H9 (cell line): ENCODE measurements around the gene NPHP4. TPM values are rescaled to one million over a fixed set of nuclear protein-coding genes. Genes with fewer than 3 reads are reported as not detected.

Experiments
- DNase-seq: peaks from one replicate; pipeline ENCODE4 v3.0.0-alpha.2; 2017
- H2AFZ ChIP-seq: one replicate; pipeline ENCODE4 v1.6.1; 2013; ENCODE audit warnings: mild to moderate bottlenecking, low read length, control low read depth, moderate library complexity
- H2AK5ac ChIP-seq: 2 replicates; pipeline ENCODE4 v1.6.1; 2013; ENCODE audit warnings: low read length, control low read depth, mixed read lengths; ENCODE audit not compliant: insufficient read length
- H2BK120ac ChIP-seq: one replicate; pipeline ENCODE4 v1.6.1; 2013; ENCODE audit warnings: low read depth, mild to moderate bottlenecking, low read length, control low read depth, inconsistent platforms; ENCODE audit not compliant: poor library complexity, severe bottlenecking
- H2BK12ac ChIP-seq: 2 replicates; pipeline ENCODE4 v1.6.1; 2013; ENCODE audit warnings: low read length, control low read depth, mixed read lengths, low read depth; ENCODE audit not compliant: insufficient read length
- H2BK15ac ChIP-seq: 2 replicates; pipeline ENCODE4 v1.6.1; 2013; ENCODE audit warnings: low read depth, low read length, control low read depth
- H2BK20ac ChIP-seq: one replicate; pipeline ENCODE4 v1.6.1; 2013; ENCODE audit warnings: low read depth, mild to moderate bottlenecking, low read length, control low read depth, inconsistent platforms; ENCODE audit not compliant: poor library complexity, severe bottlenecking
- H2BK5ac ChIP-seq: 2 replicates; pipeline ENCODE4 v1.6.1; 2013; ENCODE audit warnings: low read length, control low read depth, mixed read lengths; ENCODE audit not compliant: insufficient read length
- H3K14ac ChIP-seq: 2 replicates; pipeline ENCODE4 v1.6.1; 2013; ENCODE audit warnings: low read length, control low read depth; ENCODE audit not compliant: insufficient read depth
- H3K18ac ChIP-seq: 2 replicates; pipeline ENCODE4 v1.6.1; 2013; ENCODE audit warnings: low read depth, mild to moderate bottlenecking, mixed read lengths, low read length, control low read depth; ENCODE audit not compliant: insufficient read length
- H3K23ac ChIP-seq: 2 replicates; pipeline ENCODE4 v1.6.1; 2013; ENCODE audit warnings: low read length, control low read depth, mixed read lengths, low read depth; ENCODE audit not compliant: insufficient read length
- H3K23me2 ChIP-seq: 2 replicates; pipeline ENCODE4 v1.6.1; 2013; ENCODE audit warnings: low read depth, mild to moderate bottlenecking, mixed read lengths, low read length, control low read depth; ENCODE audit not compliant: insufficient read length, poor library complexity, severe bottlenecking
- H3K27ac ChIP-seq: 2 replicates; pipeline ENCODE4 v1.5.1; 2013; ENCODE audit warnings: low read length, control low read depth, mixed read lengths, low read depth; ENCODE audit not compliant: insufficient read length
- H3K27me3 ChIP-seq: 2 replicates; pipeline ENCODE4 v1.6.1; 2013; ENCODE audit warnings: low read length, control low read depth, inconsistent platforms; ENCODE audit not compliant: insufficient read depth
- H3K4ac ChIP-seq: 2 replicates; pipeline ENCODE4 v1.6.1; 2013; ENCODE audit warnings: low read depth, mild to moderate bottlenecking, control low read depth, inconsistent platforms, low read length, moderate library complexity
- H3K4me1 ChIP-seq: 2 replicates; pipeline ENCODE4 v1.6.1; 2013; ENCODE audit warnings: low read length, control low read depth, inconsistent platforms; ENCODE audit not compliant: insufficient read depth
- H3K4me2 ChIP-seq: 2 replicates; pipeline ENCODE4 v1.6.1; 2013; ENCODE audit warnings: low read length, control low read depth, mixed read lengths; ENCODE audit not compliant: insufficient read length, insufficient read depth
- H3K56ac ChIP-seq: 2 replicates; pipeline ENCODE4 v1.6.1; 2013; ENCODE audit warnings: low read depth, mild to moderate bottlenecking, mixed read lengths, low read length, control low read depth; ENCODE audit not compliant: insufficient read length
- H3K79me1 ChIP-seq: 2 replicates; pipeline ENCODE4 v1.6.1; 2013; ENCODE audit warnings: low read depth, mild to moderate bottlenecking, moderate library complexity, low read length, control low read depth, inconsistent platforms; ENCODE audit not compliant: insufficient read depth, poor library complexity, severe bottlenecking
- H3K79me2 ChIP-seq: 2 replicates; pipeline ENCODE4 v1.6.1; 2013; ENCODE audit warnings: low read length, control low read depth, inconsistent platforms; ENCODE audit not compliant: insufficient read depth
- H3K9ac ChIP-seq: 2 replicates; pipeline ENCODE4 v1.6.1; 2013; ENCODE audit warnings: low read length, control low read depth, mixed read lengths; ENCODE audit not compliant: insufficient read length; ENCODE audit errors: extremely low read depth
- H3K9me3 ChIP-seq: one replicate; pipeline ENCODE4 v1.6.1; 2013; ENCODE audit warnings: low read depth, low read length, inconsistent platforms; ENCODE audit not compliant: control insufficient read depth
- H3T11ph ChIP-seq: one replicate; pipeline ENCODE4 v1.6.1; 2013; ENCODE audit warnings: mild to moderate bottlenecking, low read length, control low read depth, inconsistent platforms
- H4K20me1 ChIP-seq: one replicate; pipeline ENCODE4 v1.6.1; 2013; ENCODE audit not compliant: control insufficient read depth, insufficient read length, insufficient read depth
- H4K5ac ChIP-seq: 2 replicates; pipeline ENCODE4 v1.6.1; 2013; ENCODE audit warnings: low read depth, mild to moderate bottlenecking, mixed read lengths, low read length, control low read depth; ENCODE audit not compliant: insufficient read length
- H4K8ac ChIP-seq: replicated peaks from 2 replicates; pipeline ENCODE4 v1.6.1; 2013; ENCODE audit warnings: low read length, control low read depth, mixed read lengths, low read depth; ENCODE audit not compliant: insufficient read length
- H4K91ac ChIP-seq: 2 replicates; pipeline ENCODE4 v1.6.1; 2013; ENCODE audit warnings: low read depth, mild to moderate bottlenecking, moderate library complexity, mixed read lengths, low read length, control low read depth; ENCODE audit not compliant: insufficient read length
- H3K27ac Mint-ChIP-seq, 3 experiments: 2 replicates in 2 of 3; 3 replicates in 1 of 3; pipeline ENCODE4 v1.8.0; 2020 to 2021; ENCODE audit warnings: mixed read lengths in 3 of 3, mild to moderate bottlenecking in 1 of 3, moderate library complexity in 1 of 3
- H3K27me3 Mint-ChIP-seq: 2 replicates; pipeline ENCODE4 v1.8.0; 2021; ENCODE audit warnings: low read depth, mild to moderate bottlenecking, moderate library complexity, mixed read lengths
- H3K36me3 Mint-ChIP-seq, 3 experiments: 2 replicates in 2 of 3; 3 replicates in 1 of 3; pipeline ENCODE4 v1.8.0; 2020 to 2021; ENCODE audit warnings: low read depth in 3 of 3, mixed read lengths in 3 of 3; ENCODE audit not compliant: insufficient read depth in 1 of 3
- H3K4me1 Mint-ChIP-seq, 2 experiments: 2 replicates each; pipeline ENCODE4 v1.8.0; 2020; ENCODE audit warnings: mixed read lengths in 2 of 2
- H3K4me3 Mint-ChIP-seq, 2 experiments: 2 replicates in 1 of 2; 3 replicates in 1 of 2; pipeline ENCODE4 v1.8.0; 2020 to 2021; ENCODE audit warnings: mild to moderate bottlenecking in 2 of 2, mixed read lengths in 2 of 2, moderate library complexity in 1 of 2
- H3K9me3 Mint-ChIP-seq, 2 experiments: 2 replicates in 1 of 2; 3 replicates in 1 of 2; pipeline ENCODE4 v1.8.0; 2020; ENCODE audit warnings: mild to moderate bottlenecking in 2 of 2, mixed read lengths in 2 of 2, moderate library complexity in 1 of 2
- WGBS: extraction: QIAGEN DNeasy Blood & Tissue Kit; methylation state at CpG from one replicate; pipeline ENCODE4 v1.1.7; 2013; ENCODE audit warnings: missing lambda C conversion rate, low lambda C conversion rate, mixed read lengths; ENCODE audit not compliant: insufficient read length; ENCODE audit errors: extremely low coverage; 5-methylcytosine and 5-hydroxymethylcytosine counted together
- total RNA-seq: library from RNA; stranded (reverse); gene quantifications from 2 replicates; pipeline ENCODE4 v1.2.1, GENCODE V29; 2021
- TF ChIP-seq, protein P1 (sequence below): fragments of 200-600 bp; sonication (generic); conservative IDR thresholded peaks from 3 replicates; pipeline ENCODE4 v1.8.0; 2021; ENCODE audit warnings: antibody characterized with exemption, mild to moderate bottlenecking

NPHP4 gene
- total RNA-seq, 1 experiment from 2014 or later, result 17.6 TPM

DNA sequence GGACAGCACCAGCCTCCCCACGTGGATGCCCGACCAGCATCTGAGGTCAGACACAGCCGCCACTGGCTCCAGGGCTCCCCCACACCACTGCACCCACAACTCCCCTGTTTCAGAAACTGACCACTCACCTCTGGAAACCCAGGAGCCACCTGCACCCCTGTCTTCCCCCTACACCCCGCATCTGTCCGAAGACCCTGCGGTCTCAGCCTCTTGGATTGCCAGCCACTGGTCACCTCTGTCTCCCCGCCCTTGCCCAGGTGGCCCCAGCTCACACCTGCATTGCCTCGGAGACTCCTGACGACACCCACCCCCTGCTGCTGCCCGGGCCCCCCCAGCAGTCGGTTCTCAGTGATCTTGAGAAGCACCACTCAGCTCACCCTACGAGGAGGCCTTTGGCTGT is 21.3 kb upstream of the NPHP4 start:
- no peak overlapping the region for H3K4me3 Mint-ChIP-seq
- H3K4me2 ChIP-seq, result no peak overlapping the region
- no peaks in the 10 kb centered on the region for H3K4me1 Mint-ChIP-seq
- no peak overlapping the region for H2BK5ac ChIP-seq
- H4K8ac ChIP-seq, result no peak overlapping the region
- no peak overlapping the region; a peak in 1 of 7 replicates for H3K27ac Mint-ChIP-seq
- H3K27me3 ChIP-seq, result no peaks in the 10 kb centered on the region
- H3K9me3 ChIP-seq, result no peaks in the 10 kb centered on the region
- no peak overlapping the region for H4K5ac ChIP-seq
- H2BK120ac ChIP-seq, result no peak overlapping the region
- no peak overlapping the region for H4K91ac ChIP-seq
- H3K36me3 Mint-ChIP-seq, result peaks cover 0 to 1% (median 0%) of the 10 kb centered on the region in 3 experiments; a peak in 1 of 7 replicates
- H2BK20ac ChIP-seq, result no peak overlapping the region
- H3K9me3 Mint-ChIP-seq, result no peaks in the 10 kb centered on the region
- H3K23ac ChIP-seq, result no peak overlapping the region
- no peak overlapping the region for H3K56ac ChIP-seq
- H4K20me1 ChIP-seq, result no peaks in the 10 kb centered on the region
- no peak overlapping the region for H2BK12ac ChIP-seq
- no peak overlapping the region for H2BK15ac ChIP-seq
- no peaks in the 10 kb centered on the region for H3K4me1 ChIP-seq
- TF ChIP-seq, protein P1, sequence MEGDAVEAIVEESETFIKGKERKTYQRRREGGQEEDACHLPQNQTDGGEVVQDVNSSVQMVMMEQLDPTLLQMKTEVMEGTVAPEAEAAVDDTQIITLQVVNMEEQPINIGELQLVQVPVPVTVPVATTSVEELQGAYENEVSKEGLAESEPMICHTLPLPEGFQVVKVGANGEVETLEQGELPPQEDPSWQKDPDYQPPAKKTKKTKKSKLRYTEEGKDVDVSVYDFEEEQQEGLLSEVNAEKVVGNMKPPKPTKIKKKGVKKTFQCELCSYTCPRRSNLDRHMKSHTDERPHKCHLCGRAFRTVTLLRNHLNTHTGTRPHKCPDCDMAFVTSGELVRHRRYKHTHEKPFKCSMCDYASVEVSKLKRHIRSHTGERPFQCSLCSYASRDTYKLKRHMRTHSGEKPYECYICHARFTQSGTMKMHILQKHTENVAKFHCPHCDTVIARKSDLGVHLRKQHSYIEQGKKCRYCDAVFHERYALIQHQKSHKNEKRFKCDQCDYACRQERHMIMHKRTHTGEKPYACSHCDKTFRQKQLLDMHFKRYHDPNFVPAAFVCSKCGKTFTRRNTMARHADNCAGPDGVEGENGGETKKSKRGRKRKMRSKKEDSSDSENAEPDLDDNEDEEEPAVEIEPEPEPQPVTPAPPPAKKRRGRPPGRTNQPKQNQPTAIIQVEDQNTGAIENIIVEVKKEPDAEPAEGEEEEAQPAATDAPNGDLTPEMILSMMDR, result no peak
- no peaks in the 10 kb centered on the region for H3K79me2 ChIP-seq
- H3K23me2 ChIP-seq, result no peaks in the 10 kb centered on the region
- H3K27ac ChIP-seq, result no peak overlapping the region
- no peak overlapping the region for H3K4ac ChIP-seq
- H3K79me1 ChIP-seq, result no peaks in the 10 kb centered on the region
- no peak overlapping the region for H3K18ac ChIP-seq
- no peak overlapping the region for H2AK5ac ChIP-seq
- peaks cover 14% of the 10 kb centered on the region for H3K27me3 Mint-ChIP-seq
- H2AFZ ChIP-seq, result no peak overlapping the region
- H3K14ac ChIP-seq, result no peak overlapping the region
- WGBS, result no CpG with 5 or more reads among the region's 12 CpGs
- no peak for DNase-seq
- no peak overlapping the region for H3K9ac ChIP-seq
- H3T11ph ChIP-seq, result no peak overlapping the region
